NOMO-1 treated with dmso at 0.1 percent for 144 hours (cell line): ENCODE data around the gene OR7A10.

ENCODE experiments used
- DNase-seq: peaks from one replicate; lab custom pipeline; 2025; ENCODE audit not compliant: unreplicated experiment; lab: John Stamatoyannopoulos, UW

The OR7A10 gene

GRCh38 chr19:14848822-14849221, at the start of gene OR7A10:
TSS of gene OR7A10 (minus strand) at chr19:14848922. CDS start at chr19:14841877, 7,045 bp downstream.
- no peak for DNase-seq

DNA sequence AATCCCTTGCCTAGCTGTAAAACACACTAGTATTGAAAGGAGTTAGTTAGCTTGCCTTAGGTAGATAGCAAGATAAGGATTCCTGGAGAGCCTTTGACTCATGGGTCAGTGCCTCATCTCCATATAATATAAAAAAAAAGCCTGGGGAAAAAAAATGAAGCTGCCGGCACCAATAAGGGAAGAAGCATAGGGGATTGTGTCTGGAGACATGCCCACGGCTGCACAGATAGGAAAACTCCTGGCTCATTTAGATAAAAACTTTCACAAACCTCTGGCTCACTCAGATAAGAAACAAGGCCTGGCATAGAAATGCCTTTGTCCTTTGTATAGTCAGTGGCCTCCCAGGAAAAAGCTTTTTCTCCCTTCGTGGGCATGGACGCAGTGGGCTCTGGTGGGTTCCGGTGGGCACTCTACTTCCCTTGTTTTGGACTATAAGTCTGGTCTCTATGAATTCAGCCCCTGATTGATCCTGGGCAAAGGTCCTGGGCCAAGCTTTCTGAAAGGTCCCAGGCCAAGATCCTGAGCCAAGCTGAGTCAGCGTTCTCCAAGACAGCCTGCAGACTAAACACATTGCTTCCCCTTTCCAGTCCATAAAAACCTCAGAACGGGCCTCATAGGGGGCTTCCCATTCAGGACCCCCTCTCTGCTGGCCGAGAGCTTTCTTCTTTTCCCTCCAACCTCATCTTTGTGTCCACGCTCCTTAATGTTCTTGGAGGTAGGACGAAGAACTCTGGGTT, 42.1 kb upstream of the OR7A10 start:
- DNase-seq: no peak

DNA sequence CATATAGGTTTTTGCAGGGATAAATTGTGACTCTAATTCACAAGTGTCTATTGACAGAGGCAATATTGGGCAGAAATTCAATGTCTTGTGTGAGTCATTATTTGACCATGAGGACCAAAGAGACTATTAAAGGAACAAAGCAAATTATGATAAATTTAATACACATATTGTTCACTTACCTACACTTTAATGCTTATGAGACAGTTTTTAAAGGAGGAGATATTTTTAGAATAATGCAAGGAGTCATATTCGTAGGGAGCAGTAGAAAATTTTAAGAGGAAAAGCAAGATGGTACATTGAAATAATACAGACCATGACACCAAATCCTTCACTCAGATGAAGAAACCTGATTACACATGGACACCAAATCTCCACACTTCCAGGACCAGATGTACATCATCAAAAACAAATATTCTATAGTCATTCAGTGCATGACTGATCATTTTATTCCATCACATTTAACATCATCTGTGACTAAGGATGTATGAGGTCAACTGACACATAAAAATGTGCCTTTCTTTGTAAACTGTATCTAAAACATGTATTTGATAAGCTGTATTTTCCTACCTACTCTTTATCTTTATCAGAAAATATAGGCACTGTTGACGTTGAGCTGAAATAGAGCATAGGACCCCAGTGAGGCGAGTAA, 41.4 kb upstream of the OR7A10 start:
- DNase-seq: no peak

DNA sequence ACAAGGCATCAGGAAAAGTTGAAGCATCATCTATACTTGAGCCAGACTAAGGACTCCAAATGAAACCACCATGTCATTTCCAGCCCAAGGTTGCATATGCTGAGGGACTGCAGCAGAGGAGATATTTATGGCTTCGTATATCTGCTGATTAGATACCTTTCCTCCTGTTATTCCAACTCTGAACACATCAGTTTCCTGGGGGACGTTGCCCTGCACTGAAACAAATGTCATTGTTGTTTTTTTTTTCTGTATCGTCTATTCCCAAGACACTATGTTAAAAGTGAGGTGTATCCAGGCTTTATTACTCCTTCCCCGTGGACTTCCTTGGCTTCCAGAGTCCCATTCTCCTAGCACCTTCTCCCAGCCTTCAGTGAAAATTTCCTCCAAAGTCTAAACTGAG, 37.3 kb upstream of the OR7A10 start, which contains the start of gene OR7A17:
TSS of gene OR7A17 (minus strand) at position 101 of the 400 bp plus-strand sequence. CDS start 4,777 bp downstream, outside the sequence.
- no peak for DNase-seq

- DNase-seq: no peak
Observed at GRCh38 chr19:14871619-14872230, 23.0 kb upstream of the OR7A10 start.

DNA sequence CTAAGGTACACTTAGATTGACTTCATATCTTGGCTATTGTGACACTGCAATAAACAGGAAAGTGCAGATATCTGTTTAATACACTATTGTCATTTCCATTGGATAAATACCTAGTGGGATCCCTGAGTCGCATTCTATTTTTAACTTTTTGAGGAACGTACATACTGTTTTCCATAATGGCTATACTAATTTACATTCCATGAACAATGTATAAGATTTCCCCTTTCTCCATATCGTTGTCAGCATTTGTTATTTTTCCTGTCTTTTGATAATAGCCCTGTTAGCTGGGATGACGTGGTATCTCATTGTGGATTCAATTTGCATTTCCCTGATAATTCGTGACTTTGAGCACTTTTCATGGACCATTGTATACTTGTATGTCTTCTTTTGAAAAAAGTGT, 19.8 kb upstream of the OR7A10 start:
- no peak for DNase-seq

DNA sequence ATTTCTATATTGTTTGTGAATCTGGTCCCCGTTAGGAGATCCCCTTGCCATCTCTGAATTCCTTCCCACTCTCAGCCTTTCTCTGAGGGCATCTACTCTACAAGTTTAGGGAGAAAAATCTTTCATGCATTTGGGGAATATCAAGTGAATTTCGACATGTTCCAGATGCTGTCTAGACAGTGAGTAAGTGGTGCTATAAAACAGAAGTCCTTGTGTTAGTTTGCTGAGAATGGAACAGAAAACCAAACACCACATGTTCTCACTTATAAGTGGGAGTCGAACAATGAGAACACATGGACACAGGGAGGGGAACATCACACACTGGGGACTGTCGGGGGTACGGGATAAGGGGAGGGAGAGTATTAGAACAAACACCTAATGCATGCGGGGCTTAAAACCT, 5.1 kb downstream of the OR7A10 start:
- DNase-seq: no peak

- DNase-seq: no peak
Observed at GRCh38 chr19:14843169-14843568, 5.6 kb downstream of the OR7A10 start.

DNA sequence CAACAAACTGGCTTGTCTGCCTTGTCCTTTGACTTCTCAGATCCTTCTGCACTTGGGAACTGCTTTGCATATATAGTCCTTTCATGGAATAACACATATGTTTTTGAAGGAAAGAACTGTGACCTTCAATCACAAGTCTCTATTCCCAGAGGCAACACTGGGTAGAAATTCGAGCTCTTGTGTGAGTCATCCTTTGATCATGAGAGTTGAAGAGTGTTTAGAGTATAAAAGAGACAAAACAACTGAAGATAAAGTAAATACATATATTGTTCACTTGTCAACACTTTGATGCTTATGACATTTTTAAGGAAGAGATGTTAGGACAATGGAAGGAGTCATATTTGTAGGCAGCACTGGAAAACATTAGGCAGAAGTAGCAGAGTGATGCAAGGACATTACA, 8.5 kb downstream of the OR7A10 start:
- no peak for DNase-seq

GRCh38 chr19:14837391-14837790, 11.3 kb downstream of the OR7A10 start:
- DNase-seq: no peak

- DNase-seq: no peak
Observed at GRCh38 chr19:14835011-14835410, 13.7 kb downstream of the OR7A10 start, which contains the start of the genes OR7A5 and OR7C1. TSS of gene OR7A5 (minus strand) at chr19:14835185. CDS start at chr19:14828241, 6,944 bp downstream. TSS of gene OR7C1 (minus strand) at chr19:14835185. CDS start at chr19:14800136, 35,049 bp downstream.

DNA sequence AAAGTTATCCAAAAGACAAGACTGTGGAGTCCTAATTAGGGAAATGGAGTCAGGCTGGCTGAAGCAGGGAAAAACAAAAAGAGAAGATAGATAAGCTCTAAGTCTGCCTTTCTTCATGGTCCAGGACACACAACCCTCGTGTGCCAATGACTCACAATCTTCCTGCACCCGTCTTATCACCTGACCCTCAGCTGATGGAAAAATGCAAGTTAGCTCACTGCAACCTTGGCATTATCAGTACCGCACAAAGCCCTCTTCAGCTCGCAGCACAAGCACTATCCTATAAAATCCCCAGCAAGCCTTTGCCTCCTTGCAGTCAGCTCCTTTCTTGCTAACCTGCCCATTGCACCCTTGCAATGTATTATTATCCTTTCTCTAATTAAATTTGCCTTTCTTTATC, 18.0 kb downstream of the OR7A10 start:
- DNase-seq: no peak

GRCh38 chr19:14826006-14826405, 22.7 kb downstream of the OR7A10 start:
- no peak for DNase-seq

DNA sequence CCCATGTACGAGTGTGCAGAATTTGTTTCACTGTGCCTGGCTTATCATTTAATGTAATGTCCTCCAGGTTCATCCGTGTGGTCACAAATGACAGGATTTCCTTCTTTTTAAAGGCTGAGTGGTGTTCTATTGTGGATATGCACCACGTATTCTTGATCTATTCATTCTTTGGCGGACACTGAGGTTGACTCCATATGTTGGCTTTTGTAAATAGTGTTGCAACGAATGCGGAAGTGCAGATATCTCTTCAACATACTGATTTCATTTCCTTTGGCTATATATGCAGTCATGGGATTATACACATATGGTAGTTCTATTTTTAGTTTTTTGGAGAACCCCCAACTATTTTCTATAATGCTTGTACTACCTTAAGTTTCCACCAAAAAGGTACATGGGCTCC, 26.8 kb downstream of the OR7A10 start:
- DNase-seq: no peak

GRCh38 chr19:14818588-14818987, 30.1 kb downstream of the OR7A10 start:
- DNase-seq: no peak

- no peak for DNase-seq
Observed at GRCh38 chr19:14817052-14817451, 31.7 kb downstream of the OR7A10 start.

DNA sequence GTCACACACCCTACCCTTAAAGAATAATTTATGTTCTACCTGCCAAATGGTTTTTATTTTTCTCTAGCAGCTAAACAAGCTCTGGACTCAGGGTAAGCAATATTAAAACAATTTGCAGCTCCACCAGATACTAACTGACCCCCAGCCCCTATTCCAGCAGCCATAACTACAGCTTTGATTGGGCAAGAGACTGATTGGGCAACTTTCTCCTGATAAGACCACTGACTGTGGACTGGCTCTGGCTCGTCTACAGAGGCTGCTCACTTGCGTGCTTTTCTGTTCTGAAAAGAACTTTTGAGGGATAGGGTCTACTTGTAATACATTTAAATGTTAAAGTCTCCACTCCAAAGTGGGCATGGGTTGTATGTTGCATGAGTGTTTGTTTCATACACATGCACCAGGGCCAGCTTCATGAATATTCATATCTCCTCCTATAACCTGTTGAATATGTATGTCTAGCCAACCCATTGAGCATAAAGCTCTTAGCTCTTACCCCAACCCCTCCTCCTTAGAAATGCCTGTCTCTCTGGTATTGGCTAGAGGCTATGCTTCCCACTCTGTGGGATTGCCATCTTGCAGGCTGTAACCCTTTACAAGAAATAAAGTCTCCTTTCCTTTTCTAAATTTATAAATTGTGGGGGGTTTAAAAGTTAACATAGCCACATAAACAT, 33.6 kb downstream of the OR7A10 start:
- DNase-seq: no peak

DNA sequence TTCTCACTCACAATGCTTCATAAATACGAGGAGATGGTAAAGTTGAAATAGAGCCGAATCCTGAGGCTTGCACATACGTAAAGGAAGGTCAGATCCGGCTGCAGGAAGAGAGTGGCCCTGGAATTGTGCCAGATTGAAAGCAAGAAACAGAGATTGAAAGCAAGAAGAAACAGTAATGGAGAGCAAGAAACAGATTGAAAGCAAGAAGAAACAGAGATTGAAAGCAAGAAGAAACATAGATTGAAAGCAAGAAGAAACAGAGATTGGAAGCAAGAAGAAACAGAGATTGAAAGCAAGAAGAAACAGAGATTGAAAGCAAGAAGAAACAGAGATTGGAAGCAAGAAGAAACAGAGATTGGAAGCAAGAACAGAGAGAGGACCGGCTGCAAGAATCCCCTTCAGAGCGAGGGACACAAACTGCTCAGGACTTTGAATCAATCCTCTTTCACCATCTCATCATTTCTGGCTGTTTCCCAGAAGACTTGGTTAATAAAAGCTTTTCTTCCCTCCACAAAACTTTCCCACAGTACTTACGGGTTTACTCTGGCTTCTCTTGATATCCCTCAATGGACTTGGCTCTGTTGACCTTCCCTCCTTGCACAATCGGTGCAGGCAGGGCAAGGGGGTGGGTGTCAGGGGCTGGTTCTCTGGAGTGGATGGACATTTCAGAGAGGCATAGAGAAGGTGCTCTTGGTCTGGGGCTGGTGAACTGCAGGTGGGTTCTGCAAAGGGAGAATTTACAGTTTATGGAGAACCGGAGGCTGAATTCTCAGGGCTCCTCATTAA, 39.3 kb downstream of the OR7A10 start:
- DNase-seq: no peak

DNA sequence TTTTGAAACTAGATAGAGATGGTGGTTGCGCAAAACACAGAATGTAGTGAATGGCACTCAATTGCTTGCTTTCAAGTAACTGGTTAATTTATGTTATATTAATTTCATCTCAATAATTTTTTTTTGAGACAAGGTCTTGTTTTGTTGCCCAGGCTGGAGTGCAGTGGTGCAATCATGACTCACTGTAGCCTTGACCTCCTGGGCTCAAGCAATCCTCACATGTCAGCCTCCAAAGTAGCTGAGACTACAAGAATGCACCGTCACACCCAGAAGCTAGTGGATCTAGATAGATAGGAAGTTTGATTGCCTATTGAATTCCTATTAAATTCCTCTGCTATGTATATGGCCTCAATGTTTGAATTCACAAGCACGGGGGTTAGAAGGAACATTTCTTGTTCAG, 44.0 kb downstream of the OR7A10 start:
- DNase-seq: no peak

GRCh38 chr19:14798760-14799159, 50.0 kb downstream of the OR7A10 start:
- no peak for DNase-seq

DNA sequence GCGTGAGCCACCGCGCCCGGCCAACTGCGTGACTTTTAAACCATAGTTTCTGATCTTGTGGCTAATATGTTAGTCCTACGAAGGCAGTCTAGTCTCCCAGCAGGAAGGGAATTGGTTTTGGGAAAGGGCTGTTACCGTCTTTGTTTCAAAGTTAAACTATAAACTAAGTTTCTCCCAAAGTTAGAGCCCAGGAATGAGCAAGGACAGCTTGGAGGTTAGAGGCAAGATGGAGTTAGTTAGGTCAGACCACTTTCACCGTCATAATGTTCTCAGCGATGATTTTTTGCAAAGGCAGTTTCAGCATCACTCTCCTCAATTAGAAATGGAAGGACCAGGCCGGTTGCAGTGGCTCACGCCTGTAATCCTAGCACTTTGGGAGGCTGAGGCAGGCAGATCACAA, 52.7 kb downstream of the OR7A10 start:
- DNase-seq: no peak
